ENCODE data around the gene HACD4. TPM values are rescaled to one million over a fixed set of nuclear protein-coding genes. Genes with fewer than 3 reads are reported as not detected.

Gene HACD4
- polyA plus RNA-seq, 1 donor (not counting 4 experiments of a cell fraction or from before 2014, with no cell fraction given), result 10.4 TPM

GRCh38 chr9:21027295-21027694, 4.1 kb downstream of the HACD4 start:
- no peak overlapping the region for H3K4me3 ChIP-seq (ENCODE audit: control insufficient read depth in 2 of 3, extremely low read depth in 1 of 3, insufficient read depth in 2 of 3, low read depth in 1 of 3, low read length in 3 of 3)
- no peaks in the 10 kb centered on the region for H3K9me3 ChIP-seq (ENCODE audit: control insufficient read depth, low read depth, low read length)
- H3K36me3 ChIP-seq (ENCODE audit: control insufficient read depth in 2 of 2, extremely low read depth in 1 of 2, insufficient read depth in 2 of 2, low read length in 2 of 2), result peaks cover 0 to 3% of the 10 kb centered on the region in 2 experiments
- no peaks in the 10 kb centered on the region for H3K27me3 ChIP-seq (ENCODE audit: control insufficient read depth, extremely low read depth, insufficient read depth, low read length)
- H3K27ac ChIP-seq (ENCODE audit: control insufficient read depth, insufficient read depth, low read length), result no peak overlapping the region
- H3K4me1 ChIP-seq (ENCODE audit: control insufficient read depth, extremely low read depth, insufficient read depth, low read length), result peaks cover 8% of the 10 kb centered on the region
- H2AFZ ChIP-seq (ENCODE audit: control insufficient read depth, low read length), result no peak overlapping the region
- no peak overlapping the region for H3K4me2 ChIP-seq (ENCODE audit: control insufficient read depth, extremely low read depth, insufficient read depth, low read depth, low read length)
- H3K79me2 ChIP-seq (ENCODE audit: control insufficient read depth, insufficient read depth, low read length), result no peaks in the 10 kb centered on the region
- TF ChIP-seq EZH2 (IDR thresholded peaks at IDR 0.05; ENCODE audit: low read length) (no peak), CTCF (optimal IDR thresholded peaks at IDR 0.05 in 1 of 3, IDR thresholded peaks at IDR 0.05 in 1 of 3, conservative IDR thresholded peaks at IDR 0.05 in 1 of 3; ENCODE audit: extremely low read depth in 1 of 3, insufficient read depth in 2 of 3, low read length in 3 of 3) (no peak)
- dilution Hi-C loops (cut with MboI; ENCODE audit: extremely low pct_ligation_motif_present, low sequenced_read_pairs), result no loop called here
- DNase-seq (ENCODE audit: low read depth, low spot score), result no peak
- FAIRE-seq, result no peak
- H3K9me1 ChIP-seq (ENCODE audit: control insufficient read depth, extremely low read depth, insufficient read depth, low read length), result no peaks in the 10 kb centered on the region
- no peak overlapping the region for H3K9ac ChIP-seq (ENCODE audit: control insufficient read depth, extremely low read depth, insufficient read depth, low read length)
- H4K20me1 ChIP-seq (ENCODE audit: control insufficient read depth, extremely low read depth, insufficient read depth, low read length), result no peaks in the 10 kb centered on the region

- H3K9me1 ChIP-seq (ENCODE audit: control insufficient read depth, extremely low read depth, insufficient read depth, low read length), result no peaks in the 10 kb centered on the region
- no peak for FAIRE-seq
Observed at GRCh38 chr9:21023861-21024260, 7.6 kb downstream of the HACD4 start.

More at GRCh38 chr9:21023861-21024260, 7.6 kb downstream of the HACD4 start:
- no peak overlapping the region for H3K9ac ChIP-seq (ENCODE audit: control insufficient read depth, extremely low read depth, insufficient read depth, low read length)
- no peak overlapping the region for H2AFZ ChIP-seq (ENCODE audit: control insufficient read depth, low read length)
- DNase-seq (ENCODE audit: low read depth, low spot score), result no peak
- TF ChIP-seq EZH2 (IDR thresholded peaks at IDR 0.05; ENCODE audit: low read length), result no peak
- no peak for TF ChIP-seq CTCF (optimal IDR thresholded peaks at IDR 0.05 in 1 of 3, IDR thresholded peaks at IDR 0.05 in 1 of 3, conservative IDR thresholded peaks at IDR 0.05 in 1 of 3; ENCODE audit: extremely low read depth in 1 of 3, insufficient read depth in 2 of 3, low read length in 3 of 3)
- no peak overlapping the region for H3K4me2 ChIP-seq (ENCODE audit: control insufficient read depth, extremely low read depth, insufficient read depth, low read depth, low read length)
- H3K79me2 ChIP-seq (ENCODE audit: control insufficient read depth, insufficient read depth, low read length), result no peaks in the 10 kb centered on the region
- no peaks in the 10 kb centered on the region for H4K20me1 ChIP-seq (ENCODE audit: control insufficient read depth, extremely low read depth, insufficient read depth, low read length)
- H3K27me3 ChIP-seq (ENCODE audit: control insufficient read depth, extremely low read depth, insufficient read depth, low read length), result no peaks in the 10 kb centered on the region
- no peak overlapping the region for H3K4me3 ChIP-seq (ENCODE audit: control insufficient read depth in 2 of 3, extremely low read depth in 1 of 3, insufficient read depth in 2 of 3, low read depth in 1 of 3, low read length in 3 of 3)
- H3K9me3 ChIP-seq (ENCODE audit: control insufficient read depth, low read depth, low read length), result no peaks in the 10 kb centered on the region
- dilution Hi-C loops (cut with MboI; ENCODE audit: extremely low pct_ligation_motif_present, low sequenced_read_pairs), result no loop called here
- no peak overlapping the region for H3K27ac ChIP-seq (ENCODE audit: control insufficient read depth, insufficient read depth, low read length)
- no peaks in the 10 kb centered on the region for H3K4me1 ChIP-seq (ENCODE audit: control insufficient read depth, extremely low read depth, insufficient read depth, low read length)
- H3K36me3 ChIP-seq (ENCODE audit: control insufficient read depth in 2 of 2, extremely low read depth in 1 of 2, insufficient read depth in 2 of 2, low read length in 2 of 2), result peaks cover 0 to 3% of the 10 kb centered on the region in 2 experiments
